ENCODE data around the gene DOCK9. TPM values are rescaled to one million over a fixed set of nuclear protein-coding genes. Genes with fewer than 3 reads are reported as not detected.

DOCK9 gene
- total and polyA plus RNA-seq, 2 experiments from 2014 or later: 8.5 to 57.7 TPM

GRCh38 chr13:98985591-98985990 lies 7.7 kb upstream of the DOCK9 start:
- H3K27ac Mint-ChIP-seq: no peak overlapping the region; the same call in 1 of the 2 replicates
- DNase-seq (ENCODE audit: low spot score): no peak
- H3K4me1 Mint-ChIP-seq: peaks cover 34% of the 10 kb centered on the region
- no peak overlapping the region for H3K4me3 Mint-ChIP-seq
- Histone ChIP-seq H3K4me3 (no peak overlapping the region), H3K79me2 (replicated peaks; ENCODE audit: insufficient read depth) (no peaks in the 10 kb centered on the region), H3K9me2 (ENCODE audit: insufficient read depth) (no peaks in the 10 kb centered on the region), H3K27me3 (ENCODE audit: insufficient read depth) (no peaks in the 10 kb centered on the region), H3K4me1 (ENCODE audit: insufficient read depth) (peaks cover 16% of the 10 kb centered on the region), H3K36me3 (ENCODE audit: insufficient read depth) (no peaks in the 10 kb centered on the region), H4K20me1 (replicated peaks; ENCODE audit: insufficient read depth) (no peaks in the 10 kb centered on the region), H3K4me2 (peak overlapping the region; percentile 56; the same call in 1 of the 2 replicates), H2AFZ (no peak overlapping the region), H3F3A (replicated peaks; ENCODE audit: low read depth) (no peaks in the 10 kb centered on the region), H3K27ac (ENCODE audit: low read depth) (no peak overlapping the region)
- peaks cover 2% of the 10 kb centered on the region for H3K27me3 Mint-ChIP-seq (ENCODE audit: insufficient read depth, low read depth, poor library complexity)
- TF ChIP-seq EZH2 (IDR thresholded peaks at IDR 0.05; ENCODE audit: low read depth, unreplicated experiment) (no peak), NANOG (IDR thresholded peaks at IDR 0.05; ENCODE audit: borderline replicate concordance) (no peak), EZH2phosphoT487 (IDR thresholded peaks at IDR 0.05; ENCODE audit: unreplicated experiment) (no peak)
- H3K36me3 Mint-ChIP-seq (ENCODE audit: low read depth): no peaks in the 10 kb centered on the region
- ATAC-seq: no peak
- no peaks in the 10 kb centered on the region; the same call in 2 of the 3 replicates for H3K9me3 Mint-ChIP-seq

- no peaks in the 10 kb centered on the region for H4K20me1 ChIP-seq (replicated peaks; ENCODE audit: insufficient read depth)
- H3K27me3 ChIP-seq (ENCODE audit: insufficient read depth): no peaks in the 10 kb centered on the region
- no peaks in the 10 kb centered on the region for H3K36me3 ChIP-seq (ENCODE audit: insufficient read depth)
- DNase-seq (ENCODE audit: low spot score): peak; percentile 43
- peak overlapping the region; percentile 56; the same call in 1 of the 2 replicates for H3K4me2 ChIP-seq
- H3K4me1 ChIP-seq (ENCODE audit: insufficient read depth): peaks cover 16% of the 10 kb centered on the region
- Mint-ChIP-seq H3K27me3 (ENCODE audit: insufficient read depth, low read depth, poor library complexity) (peaks cover 2% of the 10 kb centered on the region), H3K4me1 (peaks cover 33% of the 10 kb centered on the region), H3K4me3 (no peak overlapping the region; the same call in 2 of the 3 replicates), H3K9me3 (no peaks in the 10 kb centered on the region; the same call in 2 of the 3 replicates), H3K27ac (no peak overlapping the region), H3K36me3 (ENCODE audit: low read depth) (no peaks in the 10 kb centered on the region)
- no peak overlapping the region for H3K4me3 ChIP-seq
- ATAC-seq: peak; percentile 43
- H3K9me2 ChIP-seq (ENCODE audit: insufficient read depth): no peaks in the 10 kb centered on the region
- no peak overlapping the region for H2AFZ ChIP-seq
- no peaks in the 10 kb centered on the region for H3K79me2 ChIP-seq (replicated peaks; ENCODE audit: insufficient read depth)
- no peaks in the 10 kb centered on the region for H3F3A ChIP-seq (replicated peaks; ENCODE audit: low read depth)
- H3K27ac ChIP-seq (ENCODE audit: low read depth): no peak overlapping the region
- TF ChIP-seq STAT1 (IDR thresholded peaks at IDR 0.05; ENCODE audit: unreplicated experiment) (no peak), EZH2 (IDR thresholded peaks at IDR 0.05; ENCODE audit: low read depth, unreplicated experiment) (no peak), EZH2phosphoT487 (IDR thresholded peaks at IDR 0.05; ENCODE audit: unreplicated experiment) (no peak), REST (IDR thresholded peaks at IDR 0.05; ENCODE audit: unreplicated experiment) (no peak), NANOG (IDR thresholded peaks at IDR 0.05; ENCODE audit: borderline replicate concordance) (no peak), POLR2AphosphoS5 (IDR thresholded peaks at IDR 0.05; ENCODE audit: low read depth) (no peak), ZNF114 (CRISPR knock-in tag; IDR thresholded peaks at IDR 0.05) (no peak), JUNB (IDR thresholded peaks at IDR 0.05; ENCODE audit: unreplicated experiment) (no peak), ZNF462 (CRISPR knock-in tag; IDR thresholded peaks at IDR 0.05) (no peak), CTCF (conservative IDR thresholded peaks at IDR 0.05; ENCODE audit: low read depth in 2 of 2) (no peak), CREB1 (CRISPR knock-in tag; IDR thresholded peaks at IDR 0.05; ENCODE audit: low read depth) (no peak)
These were observed 7.1 kb upstream of the DOCK9 start for GRCh38 chr13:98984983-98985382.
